Esophagus squamous epithelium (tissue), 4 donors: Measurements from ENCODE around the gene TLN1.

Experiments
- CTCF ChIP-seq, 6 experiments: fragments of 450-650 bp in 4 of 6; fragments of 200-600 bp in 2 of 6; sonication (generic) in 2 of 6; IDR thresholded peaks; one replicate each; pipeline ENCODE4 v1.5.1; 2016 to 2019; ENCODE audit warnings: antibody characterized with exemption in 6 of 6, mild to moderate bottlenecking in 4 of 6, moderate library complexity in 4 of 6
- POLR2A ChIP-seq, 4 donors: fragments of 450-650 bp; IDR thresholded peaks; one replicate each; pipeline ENCODE4 v1.6.1; 2017; ENCODE audit warnings: antibody characterized with exemption in 4 of 4, mild to moderate bottlenecking in 4 of 4, moderate library complexity in 3 of 4

- no peak for TF ChIP-seq CTCF (IDR thresholded peaks at IDR 0.05)
- TF ChIP-seq POLR2A (IDR thresholded peaks at IDR 0.05) = no peak
Observed at GRCh38 chr9:35656831-35657545, 75.0 kb downstream of the TLN1 start.
